ENCODE results near the gene KCNMB1. TPM values are rescaled to one million over a fixed set of nuclear protein-coding genes. Genes with fewer than 3 reads are reported as not detected.

KCNMB1 gene
- total RNA-seq, 1 donor from 2014 or later, result 0.14 TPM

DNA sequence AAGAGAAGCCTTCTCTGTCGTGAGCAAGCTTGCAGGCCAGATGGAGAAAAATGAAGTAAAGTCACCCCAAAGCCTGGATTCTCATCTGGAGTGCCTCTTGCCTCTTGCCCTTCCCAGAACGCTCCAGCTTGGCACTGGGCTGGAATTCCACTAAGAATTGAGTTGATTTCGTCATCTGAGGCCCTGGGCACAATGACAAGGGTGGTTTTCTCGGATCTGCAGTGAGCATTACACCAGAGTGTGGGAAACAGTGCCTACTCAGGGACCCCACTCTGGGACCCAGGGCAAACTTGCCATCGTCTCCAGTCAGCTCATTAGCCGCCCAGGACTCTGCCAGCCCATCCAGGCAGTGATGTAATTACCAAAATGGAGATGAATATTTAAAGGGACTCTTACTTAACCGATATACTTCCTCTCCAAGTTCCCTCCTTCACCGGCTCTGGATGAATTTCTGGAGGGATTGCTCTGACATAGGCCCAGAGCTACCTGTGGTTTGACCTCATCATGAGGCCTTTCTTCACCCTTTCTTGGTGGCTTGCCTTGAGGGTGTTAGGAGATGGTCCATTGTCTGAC lies 46.9 kb downstream of the KCNMB1 start:
- Mint-ChIP-seq H3K4me1 (ENCODE audit: low read depth, unreplicated experiment) (no peaks in the 10 kb centered on the region), H3K36me3 (ENCODE audit: low read depth, unreplicated experiment) (no peaks in the 10 kb centered on the region), H3K4me3 (ENCODE audit: unreplicated experiment) (no peak overlapping the region), H3K9me3 (ENCODE audit: unreplicated experiment) (peaks cover 4% of the 10 kb centered on the region), H3K27me3 (ENCODE audit: low read depth, unreplicated experiment) (peaks cover 19% of the 10 kb centered on the region), H3K27ac (ENCODE audit: unreplicated experiment) (no peak overlapping the region)
- H3K9ac ChIP-seq (ENCODE audit: low read length), result no peak overlapping the region
- FAIRE-seq (no peak), DNase-seq (ENCODE audit: low read depth) (no peak)
- no peaks in the 10 kb centered on the region for H3K4me1 ChIP-seq (ENCODE audit: insufficient read depth, low read length)
- no peaks in the 10 kb centered on the region for H4K20me1 ChIP-seq (ENCODE audit: insufficient read depth, low read length)
- no peaks in the 10 kb centered on the region for H3K79me2 ChIP-seq (ENCODE audit: insufficient read depth, low read length)
- H3K36me3 ChIP-seq (ENCODE audit: insufficient read depth, low read length), result no peaks in the 10 kb centered on the region
- H2AFZ ChIP-seq (ENCODE audit: low read depth, low read length), result no peak overlapping the region
- H3K4me3 ChIP-seq (ENCODE audit: insufficient read depth, low read depth, low read length), result no peak overlapping the region
- no peaks in the 10 kb centered on the region for H3K27me3 ChIP-seq (ENCODE audit: insufficient read depth, low read length)
- no peak overlapping the region for H3K4me2 ChIP-seq (ENCODE audit: low read length)
- peaks cover 4% of the 10 kb centered on the region for H3K9me3 ChIP-seq (ENCODE audit: insufficient read depth, low read depth, low read length)
- TF ChIP-seq, protein P1, sequence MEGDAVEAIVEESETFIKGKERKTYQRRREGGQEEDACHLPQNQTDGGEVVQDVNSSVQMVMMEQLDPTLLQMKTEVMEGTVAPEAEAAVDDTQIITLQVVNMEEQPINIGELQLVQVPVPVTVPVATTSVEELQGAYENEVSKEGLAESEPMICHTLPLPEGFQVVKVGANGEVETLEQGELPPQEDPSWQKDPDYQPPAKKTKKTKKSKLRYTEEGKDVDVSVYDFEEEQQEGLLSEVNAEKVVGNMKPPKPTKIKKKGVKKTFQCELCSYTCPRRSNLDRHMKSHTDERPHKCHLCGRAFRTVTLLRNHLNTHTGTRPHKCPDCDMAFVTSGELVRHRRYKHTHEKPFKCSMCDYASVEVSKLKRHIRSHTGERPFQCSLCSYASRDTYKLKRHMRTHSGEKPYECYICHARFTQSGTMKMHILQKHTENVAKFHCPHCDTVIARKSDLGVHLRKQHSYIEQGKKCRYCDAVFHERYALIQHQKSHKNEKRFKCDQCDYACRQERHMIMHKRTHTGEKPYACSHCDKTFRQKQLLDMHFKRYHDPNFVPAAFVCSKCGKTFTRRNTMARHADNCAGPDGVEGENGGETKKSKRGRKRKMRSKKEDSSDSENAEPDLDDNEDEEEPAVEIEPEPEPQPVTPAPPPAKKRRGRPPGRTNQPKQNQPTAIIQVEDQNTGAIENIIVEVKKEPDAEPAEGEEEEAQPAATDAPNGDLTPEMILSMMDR (IDR thresholded peaks at IDR 0.05; ENCODE audit: insufficient read depth, low read depth, low read length), result no peak
- TF ChIP-seq EZH2 (IDR thresholded peaks at IDR 0.05; ENCODE audit: insufficient read depth, low read length), result no peak
- no peak overlapping the region for H3K27ac ChIP-seq (ENCODE audit: low read depth, low read length)

DNA sequence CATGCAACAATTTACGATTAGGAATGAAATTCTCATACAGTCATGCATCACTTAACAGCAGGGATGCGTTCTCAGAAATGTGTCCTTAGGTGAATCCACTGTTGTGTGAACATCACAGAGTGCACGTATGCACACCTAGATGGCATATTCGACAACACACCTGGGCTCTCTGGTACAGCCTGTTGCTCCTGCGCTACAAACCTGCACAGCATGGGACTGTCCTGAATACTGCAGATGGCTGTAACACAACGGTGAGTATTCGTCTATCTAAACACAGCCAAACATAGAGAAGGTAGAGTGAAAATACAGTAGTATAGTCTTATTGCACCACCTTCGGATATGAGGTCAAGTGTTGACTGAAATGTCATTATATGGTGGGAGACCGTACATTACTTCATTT lies 47.6 kb downstream of the KCNMB1 start:
- H3K27me3 ChIP-seq (ENCODE audit: insufficient read depth, low read length), result no peaks in the 10 kb centered on the region
- no peak overlapping the region for H3K4me2 ChIP-seq (ENCODE audit: low read length)
- H3K9me3 Mint-ChIP-seq (ENCODE audit: unreplicated experiment), result peaks cover 4% of the 10 kb centered on the region
- TF ChIP-seq EZH2 (IDR thresholded peaks at IDR 0.05; ENCODE audit: insufficient read depth, low read length), result no peak
- TF ChIP-seq, protein P1 (IDR thresholded peaks at IDR 0.05; ENCODE audit: insufficient read depth, low read depth, low read length), result no peak
- H3K27ac Mint-ChIP-seq (ENCODE audit: unreplicated experiment), result no peak overlapping the region
- no peak overlapping the region for H3K4me3 Mint-ChIP-seq (ENCODE audit: unreplicated experiment)
- no peak overlapping the region for H3K9ac ChIP-seq (ENCODE audit: low read length)
- no peaks in the 10 kb centered on the region for H3K36me3 ChIP-seq (ENCODE audit: insufficient read depth, low read length)
- no peaks in the 10 kb centered on the region for H3K36me3 Mint-ChIP-seq (ENCODE audit: low read depth, unreplicated experiment)
- H4K20me1 ChIP-seq (ENCODE audit: insufficient read depth, low read length), result no peaks in the 10 kb centered on the region
- H3K4me1 Mint-ChIP-seq (ENCODE audit: low read depth, unreplicated experiment), result no peaks in the 10 kb centered on the region
- H3K4me1 ChIP-seq (ENCODE audit: insufficient read depth, low read length), result no peaks in the 10 kb centered on the region
- H3K27ac ChIP-seq (ENCODE audit: low read depth, low read length), result no peak overlapping the region
- no peak overlapping the region for H2AFZ ChIP-seq (ENCODE audit: low read depth, low read length)
- FAIRE-seq (no peak), DNase-seq (ENCODE audit: low read depth) (no peak)
- H3K27me3 Mint-ChIP-seq (ENCODE audit: low read depth, unreplicated experiment), result peaks cover 21% of the 10 kb centered on the region
- H3K4me3 ChIP-seq (ENCODE audit: insufficient read depth, low read depth, low read length), result no peak overlapping the region
- peaks cover 4% of the 10 kb centered on the region for H3K9me3 ChIP-seq (ENCODE audit: insufficient read depth, low read depth, low read length)
- H3K79me2 ChIP-seq (ENCODE audit: insufficient read depth, low read length), result no peaks in the 10 kb centered on the region

DNA sequence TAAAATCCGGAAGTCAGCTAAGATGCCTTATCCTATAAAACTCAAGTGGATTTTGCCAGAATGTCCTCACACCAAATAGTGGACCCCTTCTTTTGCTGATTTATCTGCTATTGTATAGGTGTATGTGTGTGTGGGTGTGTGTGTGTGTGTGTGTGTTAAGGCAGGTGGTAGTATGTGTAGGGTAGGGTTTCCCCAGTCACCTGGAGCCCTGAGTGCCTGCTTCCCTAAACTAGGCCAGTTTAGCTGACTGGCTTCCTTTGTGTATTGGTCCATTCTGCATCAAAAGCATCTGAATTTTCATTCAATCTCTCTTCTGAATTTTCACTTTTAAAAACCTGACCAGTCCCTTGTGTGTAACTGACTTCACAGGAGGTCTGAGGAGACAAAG lies 49.4 kb downstream of the KCNMB1 start:
- H3K9me3 ChIP-seq (ENCODE audit: insufficient read depth, low read depth, low read length), result peaks cover 4% of the 10 kb centered on the region
- no peaks in the 10 kb centered on the region for H3K36me3 ChIP-seq (ENCODE audit: insufficient read depth, low read length)
- H3K4me1 Mint-ChIP-seq (ENCODE audit: low read depth, unreplicated experiment), result no peaks in the 10 kb centered on the region
- no peak overlapping the region for H3K27ac ChIP-seq (ENCODE audit: low read depth, low read length)
- no peaks in the 10 kb centered on the region for H3K36me3 Mint-ChIP-seq (ENCODE audit: low read depth, unreplicated experiment)
- H3K27me3 ChIP-seq (ENCODE audit: insufficient read depth, low read length), result no peaks in the 10 kb centered on the region
- no peak for TF ChIP-seq EZH2 (IDR thresholded peaks at IDR 0.05; ENCODE audit: insufficient read depth, low read length)
- TF ChIP-seq, protein P1 (IDR thresholded peaks at IDR 0.05; ENCODE audit: insufficient read depth, low read depth, low read length), result no peak
- no peak overlapping the region for H3K9ac ChIP-seq (ENCODE audit: low read length)
- no peaks in the 10 kb centered on the region for H3K79me2 ChIP-seq (ENCODE audit: insufficient read depth, low read length)
- no peak for FAIRE-seq
- no peak for DNase-seq (ENCODE audit: low read depth)
- H3K9me3 Mint-ChIP-seq (ENCODE audit: unreplicated experiment), result peaks cover 4% of the 10 kb centered on the region
- no peak overlapping the region for H3K4me2 ChIP-seq (ENCODE audit: low read length)
- peaks cover 22% of the 10 kb centered on the region for H3K27me3 Mint-ChIP-seq (ENCODE audit: low read depth, unreplicated experiment)
- no peak overlapping the region for H3K4me3 Mint-ChIP-seq (ENCODE audit: unreplicated experiment)
- no peaks in the 10 kb centered on the region for H4K20me1 ChIP-seq (ENCODE audit: insufficient read depth, low read length)
- no peak overlapping the region for H3K4me3 ChIP-seq (ENCODE audit: insufficient read depth, low read depth, low read length)
- H3K4me1 ChIP-seq (ENCODE audit: insufficient read depth, low read length), result no peaks in the 10 kb centered on the region
- H3K27ac Mint-ChIP-seq (ENCODE audit: unreplicated experiment), result no peak overlapping the region
- no peak overlapping the region for H2AFZ ChIP-seq (ENCODE audit: low read depth, low read length)

Measured in astrocyte (in vitro differentiated cells and primary cell).